GM18499 (cell line): ENCODE measurements around the gene PFDN6.
"Not testable (repeated sequence)": the region's sequence is repeated elsewhere in the genome, so short reads cannot be mapped to it uniquely, and the experiment has no call there.

Experiments used
- ATAC-seq: cut with Tn5 transposase; IDR thresholded peaks from one replicate; pipeline ENCODE4 v1.9.1; 2021; ENCODE audit warnings: moderate number of reproducible peaks; ENCODE audit not compliant: insufficient read depth, unreplicated experiment

Gene PFDN6

DNA sequence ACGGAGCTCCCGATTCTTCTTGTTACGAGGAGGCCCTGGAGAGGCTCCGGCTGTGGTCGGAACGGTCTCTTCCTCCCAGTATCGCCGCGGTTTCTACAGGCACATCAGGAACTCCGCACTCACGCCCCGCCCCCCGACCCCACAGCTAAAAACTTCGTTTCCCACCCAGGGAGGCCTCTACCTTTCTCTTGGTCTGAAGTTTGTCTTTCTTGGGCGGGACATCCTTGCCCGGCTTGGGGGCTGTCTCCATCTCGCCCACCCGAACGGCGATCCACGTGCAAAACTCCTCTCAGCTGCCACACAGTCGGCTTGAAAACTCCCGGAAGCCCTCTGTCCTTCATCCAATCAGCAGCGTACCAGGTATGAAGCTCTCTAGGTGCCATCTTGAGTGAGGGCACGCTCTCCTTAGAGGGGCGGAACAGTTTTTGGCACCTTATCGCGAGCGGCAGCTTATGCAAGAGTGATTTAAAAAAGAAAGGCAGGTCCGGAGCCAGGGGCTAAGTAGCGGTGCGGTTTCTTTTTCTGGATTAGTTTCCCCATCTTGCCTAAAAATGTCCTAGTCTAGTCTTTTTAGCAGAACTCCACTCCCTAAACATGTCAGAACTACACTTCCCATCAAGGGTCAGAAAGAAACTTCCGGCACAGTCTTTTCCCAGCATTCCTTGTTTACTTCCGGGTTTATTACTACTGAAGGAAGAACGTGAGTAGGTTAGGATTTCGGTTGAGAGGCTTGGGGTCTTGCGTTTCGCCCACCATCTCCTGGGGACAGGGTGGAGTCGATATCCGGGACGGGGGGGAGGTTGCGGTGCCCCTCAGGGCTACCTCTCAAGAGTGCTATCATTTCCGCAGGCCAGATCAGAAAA is at the start of gene PFDN6, which contains the start of gene WDR46:
Gene PFDN6, plus strand, starts transcription at position 681 of the 863 bp plus-strand sequence. CDS start 256 bp downstream, outside the sequence.
Gene WDR46, minus strand, starts transcription at position 319 of the 863 bp plus-strand sequence. Its CDS starts 69 bp downstream, at position 250.
- peak; percentile 68 for ATAC-seq

DNA sequence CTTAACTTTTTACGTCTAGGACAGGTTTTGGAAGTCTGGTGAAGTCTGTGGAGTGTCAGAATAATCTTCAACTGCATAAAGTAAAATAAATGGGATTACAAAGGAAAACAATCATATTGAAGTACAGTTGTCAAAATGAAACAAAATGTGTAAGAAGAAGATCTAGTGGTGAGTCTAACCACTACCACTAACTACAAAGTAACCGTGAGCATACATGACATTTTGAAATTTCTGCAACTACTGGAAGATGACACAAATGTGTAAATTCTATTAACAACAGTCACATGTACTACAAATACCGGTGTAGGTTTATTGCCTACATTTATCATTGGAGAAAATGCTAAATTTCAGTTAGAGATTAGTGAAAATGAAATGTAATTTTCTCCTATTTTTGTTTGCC is 47.4 kb upstream of the PFDN6 start:
- no peak for ATAC-seq

DNA sequence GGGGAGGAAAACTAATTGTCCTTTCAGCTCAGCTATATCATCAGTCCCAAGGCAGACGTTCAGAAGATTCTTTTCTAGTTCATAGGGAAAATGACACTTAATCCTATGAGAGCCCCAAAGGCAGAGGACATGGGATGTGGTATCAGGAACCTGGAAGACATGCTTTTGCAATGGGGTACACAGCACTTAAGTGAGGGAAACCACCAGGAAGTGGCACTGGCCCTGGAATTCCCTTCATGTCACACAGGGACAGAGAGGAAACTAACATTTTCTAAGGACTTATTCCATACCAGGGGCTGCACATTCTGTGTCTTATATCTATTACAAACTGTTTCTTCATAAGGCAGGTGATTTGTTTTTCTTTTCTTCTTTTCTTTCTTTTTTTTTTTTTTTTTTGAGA is 45.9 kb upstream of the PFDN6 start:
- ATAC-seq, result no peak

DNA sequence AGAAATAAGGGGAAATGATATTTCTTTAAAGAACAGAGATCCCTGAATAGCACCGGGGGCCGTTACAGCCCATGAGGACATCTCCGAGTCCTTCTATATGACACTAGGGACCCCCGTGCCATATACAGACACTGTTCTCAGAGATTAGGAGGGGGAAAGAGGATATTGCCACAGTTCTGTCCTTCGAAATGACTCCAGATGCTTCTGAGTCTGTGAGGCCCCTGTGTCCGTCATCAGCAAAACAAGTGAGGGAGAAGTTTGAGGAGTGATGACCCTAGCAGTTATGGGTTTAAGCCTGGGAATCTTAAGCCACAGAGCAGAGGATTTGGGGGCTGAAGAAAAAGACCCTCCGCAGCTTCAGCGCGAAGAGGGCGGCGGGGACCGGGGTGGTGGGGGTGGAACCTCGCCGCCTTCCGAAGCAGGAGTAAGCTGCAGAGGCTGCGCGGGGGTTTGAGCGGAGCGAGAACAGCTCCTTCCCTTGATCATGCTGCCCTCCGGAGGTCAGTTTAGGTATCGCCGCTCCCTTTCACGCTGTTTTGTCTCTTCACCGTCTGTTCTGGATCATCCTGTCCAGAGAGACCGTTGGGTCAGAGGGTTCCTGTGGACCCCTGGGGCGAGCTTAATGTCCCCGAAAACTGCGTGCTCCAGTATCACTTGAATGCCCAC is 41.3 kb upstream of the PFDN6 start:
- ATAC-seq, result no peak

DNA sequence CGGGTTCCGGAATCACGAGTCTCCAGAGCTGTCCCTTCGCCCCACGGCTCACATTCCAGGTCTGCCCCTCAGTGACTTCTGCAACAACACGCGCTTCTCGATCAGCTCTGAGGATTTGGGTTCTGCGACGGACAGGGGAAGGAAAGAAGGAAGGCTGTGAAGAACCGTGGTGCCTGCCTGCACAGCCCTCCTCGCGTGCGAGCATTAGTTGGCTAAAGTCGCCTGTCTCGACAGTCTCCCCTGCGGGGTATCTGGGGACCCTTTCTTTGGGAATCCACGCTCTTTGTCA is 40.8 kb upstream of the PFDN6 start:
- ATAC-seq, result no peak

DNA sequence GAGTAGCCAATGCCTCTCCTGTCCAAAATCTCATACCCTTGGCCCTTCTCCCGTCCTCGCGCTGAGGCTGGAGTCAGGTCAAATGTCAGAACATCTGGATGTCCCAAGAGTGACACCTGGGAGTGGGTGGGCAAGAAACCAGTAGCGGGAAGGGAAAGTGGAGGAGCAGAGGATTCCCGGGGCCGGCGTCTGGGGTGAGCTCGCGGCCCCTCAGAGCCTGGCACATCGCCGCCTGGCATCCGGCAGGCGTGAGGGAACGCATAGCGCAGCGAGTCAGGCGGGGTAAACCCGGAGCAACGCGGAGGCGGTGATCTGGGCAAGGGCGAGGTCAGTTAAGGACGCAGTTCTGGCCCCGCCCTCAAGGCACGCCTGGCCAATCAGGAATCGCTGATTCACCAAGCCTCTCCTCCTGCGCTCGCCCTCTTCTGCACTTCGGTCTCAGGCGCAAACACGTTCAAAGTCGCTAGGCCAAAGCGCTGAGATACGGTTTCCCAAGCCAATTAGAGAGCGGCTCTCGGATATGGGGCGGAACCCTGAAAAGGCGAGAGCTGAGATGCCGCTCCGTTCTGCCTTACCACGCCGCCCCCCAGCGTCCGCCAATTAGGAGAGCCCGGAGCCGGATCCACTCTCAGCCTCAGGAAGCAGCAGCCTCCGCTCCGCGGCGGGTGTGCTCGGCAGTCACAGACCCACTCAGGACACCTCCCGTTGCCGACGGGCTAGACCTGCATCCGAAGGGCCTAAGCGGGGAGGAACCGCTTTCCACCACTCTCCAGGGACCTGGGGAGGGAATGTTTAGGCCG is 40.3 kb upstream of the PFDN6 start:
- ATAC-seq, result peak; percentile 66

DNA sequence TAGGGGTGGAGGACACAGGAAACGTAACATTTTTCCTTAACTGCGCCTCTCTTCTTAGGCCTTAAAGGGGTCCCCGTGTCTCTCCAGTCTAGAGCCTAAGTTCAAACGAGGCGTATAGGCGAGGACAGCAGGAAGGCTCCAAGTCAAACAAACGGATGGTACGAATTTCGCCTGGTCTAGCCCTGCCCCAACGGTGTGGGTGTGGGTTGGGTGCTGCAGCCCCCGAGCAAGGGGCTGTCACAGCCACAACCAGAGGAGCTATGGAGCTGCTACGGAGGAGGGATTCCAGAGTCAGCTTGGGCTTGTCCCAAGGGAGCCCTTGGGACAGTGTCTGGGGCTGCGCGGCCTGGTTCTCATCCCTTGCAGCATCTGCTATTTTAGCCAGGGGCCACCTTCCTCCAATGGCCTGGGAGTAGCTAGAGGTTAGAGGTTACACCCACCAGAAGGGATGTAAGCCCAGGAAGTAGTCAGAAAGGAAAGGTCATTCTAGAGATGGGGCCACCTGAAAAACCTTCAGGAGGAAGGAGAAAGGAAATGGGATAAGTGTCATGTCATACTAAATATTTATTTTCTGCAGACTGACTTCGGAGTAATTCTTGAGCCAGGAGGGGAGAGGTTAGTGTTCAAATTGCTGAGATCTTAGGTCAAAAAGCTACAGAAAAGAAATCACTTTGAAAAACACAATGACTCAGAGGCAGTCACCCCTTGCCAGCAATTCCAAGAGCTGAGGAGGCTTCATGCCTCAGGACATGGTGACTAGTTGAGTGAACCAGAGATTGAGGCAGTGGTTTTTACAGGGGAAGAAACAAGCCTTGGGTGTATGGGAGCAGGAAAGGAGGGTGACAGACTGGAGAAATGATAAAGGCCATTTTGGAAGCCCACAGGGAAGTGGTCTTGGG is 39.4 kb upstream of the PFDN6 start:
- no peak for ATAC-seq

DNA sequence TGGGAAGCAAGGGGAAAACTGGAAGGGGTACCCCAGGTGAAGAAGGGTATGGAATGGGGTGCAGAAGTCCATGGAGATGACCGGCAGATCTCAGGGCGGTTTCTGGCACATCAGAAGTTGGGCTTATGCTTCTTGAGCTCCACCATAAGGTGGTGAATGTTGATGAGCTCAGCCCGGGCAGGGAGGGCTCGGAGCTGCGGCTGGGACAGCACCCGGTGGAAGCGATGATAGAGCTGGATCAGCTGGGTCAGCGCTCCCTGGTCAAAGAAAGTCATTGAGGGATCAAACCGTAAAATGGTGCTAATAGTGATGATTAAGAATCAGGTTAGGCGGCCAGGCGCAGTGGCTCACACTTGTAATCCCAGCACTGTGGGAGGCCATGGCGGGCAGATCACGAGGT is 38.7 kb upstream of the PFDN6 start:
- no peak for ATAC-seq

DNA sequence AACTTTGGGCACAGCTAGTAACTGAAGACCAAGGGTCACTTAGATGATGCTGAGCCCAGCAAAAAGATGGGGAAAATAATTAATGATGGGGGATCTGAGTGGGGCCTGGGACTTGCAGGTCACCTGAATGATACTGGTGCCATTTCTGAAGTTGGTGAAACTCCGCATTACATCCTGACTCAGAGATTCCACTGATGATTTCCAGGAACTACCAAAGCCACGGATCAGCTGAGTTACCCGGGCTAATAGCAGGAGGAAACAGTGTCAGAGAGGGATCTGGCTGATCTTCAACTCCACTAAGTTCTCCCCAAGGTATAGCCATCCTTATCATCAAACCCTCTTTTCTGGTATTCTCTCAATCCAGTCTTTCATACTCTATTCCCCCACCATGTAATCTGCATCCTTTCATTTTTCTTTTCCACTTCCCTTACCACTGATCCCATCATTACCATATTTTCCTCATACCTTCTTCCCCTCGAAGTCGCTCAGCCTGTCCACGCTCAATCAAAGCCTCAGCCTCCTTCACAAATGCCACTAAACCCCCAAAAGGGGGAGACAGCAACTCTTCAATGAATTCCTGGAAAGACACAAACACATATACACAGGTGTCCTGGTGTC is 37.9 kb upstream of the PFDN6 start:
- ATAC-seq, result no peak

DNA sequence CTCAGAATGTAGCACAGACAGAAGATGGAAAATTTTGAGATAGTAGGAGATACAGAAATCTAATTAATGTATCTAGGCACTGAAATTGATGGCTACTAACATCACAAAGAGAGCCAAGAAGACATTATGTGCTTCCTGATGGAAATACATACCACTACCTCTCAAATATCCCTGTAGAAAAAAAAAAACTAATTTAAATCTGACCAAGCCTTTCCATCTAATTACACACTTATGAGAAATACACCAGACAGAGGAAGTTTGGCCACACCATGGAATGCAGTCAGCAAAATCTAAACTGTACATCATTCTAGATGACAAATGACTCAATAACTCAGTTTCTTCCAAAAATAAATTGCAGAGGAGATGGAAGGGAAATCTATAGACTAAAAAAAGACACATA is 36.6 kb upstream of the PFDN6 start:
- no peak for ATAC-seq

DNA sequence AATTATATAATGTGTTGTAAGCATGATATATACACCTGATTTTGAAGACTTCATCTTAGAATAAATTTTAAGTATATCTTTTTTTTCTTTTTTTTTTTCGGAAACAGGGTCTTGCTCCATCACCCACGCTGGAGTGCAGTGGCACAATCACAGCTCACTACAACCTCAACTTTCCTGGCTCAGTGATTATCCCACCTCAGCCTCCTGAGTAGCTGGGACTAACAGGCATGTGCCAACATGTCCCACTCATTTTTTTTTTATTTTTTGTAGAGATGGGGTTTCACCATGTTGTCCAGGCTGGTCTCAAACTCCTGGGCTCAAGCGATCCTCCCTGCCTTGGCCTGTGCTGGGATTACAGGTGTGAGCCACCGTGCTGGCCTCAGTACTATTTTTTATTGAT is 34.8 kb upstream of the PFDN6 start:
- ATAC-seq, result no peak

DNA sequence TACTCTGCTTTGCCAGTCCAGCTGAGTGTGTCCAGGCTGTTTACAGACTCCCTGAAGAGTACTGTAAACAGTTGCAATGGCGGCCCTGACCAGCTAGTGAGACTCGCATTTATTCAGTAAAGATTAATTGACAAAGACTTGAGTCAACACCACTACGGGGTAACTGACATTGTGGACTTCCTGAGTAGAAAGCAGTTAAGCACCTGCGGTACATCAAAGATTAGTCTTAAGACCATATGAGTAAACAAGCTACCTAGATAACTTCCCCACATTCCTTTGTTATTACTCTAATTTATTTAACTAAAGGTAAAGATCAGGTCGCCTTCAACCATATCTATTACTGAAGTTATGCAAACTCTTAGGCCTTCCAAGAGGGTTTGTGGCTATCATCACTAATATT is 30.4 kb upstream of the PFDN6 start:
- no peak for ATAC-seq

DNA sequence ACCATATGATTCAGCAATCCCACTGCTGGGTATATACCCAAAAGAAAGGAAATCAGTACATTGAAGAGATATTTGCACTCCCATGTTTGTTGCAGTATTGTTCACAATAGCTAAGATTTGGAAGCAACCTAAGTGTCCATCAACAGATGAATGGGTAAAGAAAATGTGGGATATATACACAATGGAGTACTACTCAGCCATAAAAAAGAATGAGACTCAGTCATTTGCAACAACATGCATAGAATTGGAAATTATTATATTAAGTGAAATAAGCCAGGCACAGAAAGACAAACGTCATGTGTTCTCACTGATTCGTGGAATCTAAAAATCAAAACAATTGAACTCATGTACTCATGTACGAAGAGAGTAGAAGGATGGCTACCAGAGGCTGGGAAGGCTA is 26.9 kb upstream of the PFDN6 start:
- ATAC-seq, result not testable (repeated sequence)

DNA sequence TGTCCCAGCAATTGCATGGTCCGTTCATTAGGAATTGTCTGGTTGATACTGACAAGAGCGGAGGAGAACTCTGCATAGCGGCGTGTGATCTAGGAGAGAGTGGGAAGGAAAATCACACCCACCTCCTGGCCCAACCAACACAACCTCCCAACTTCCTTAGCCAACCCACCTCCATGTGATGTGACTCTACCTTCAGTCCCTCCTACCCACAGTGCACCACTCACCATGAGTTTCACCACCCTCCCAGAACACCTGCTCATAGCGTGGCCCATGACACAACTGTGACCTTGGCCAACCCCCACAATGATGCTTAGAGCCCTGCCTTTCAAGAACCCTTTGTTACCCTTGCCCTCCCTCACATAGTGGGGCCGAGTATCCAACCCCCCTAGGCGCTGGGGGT is 25.4 kb upstream of the PFDN6 start:
- ATAC-seq, result no peak

DNA sequence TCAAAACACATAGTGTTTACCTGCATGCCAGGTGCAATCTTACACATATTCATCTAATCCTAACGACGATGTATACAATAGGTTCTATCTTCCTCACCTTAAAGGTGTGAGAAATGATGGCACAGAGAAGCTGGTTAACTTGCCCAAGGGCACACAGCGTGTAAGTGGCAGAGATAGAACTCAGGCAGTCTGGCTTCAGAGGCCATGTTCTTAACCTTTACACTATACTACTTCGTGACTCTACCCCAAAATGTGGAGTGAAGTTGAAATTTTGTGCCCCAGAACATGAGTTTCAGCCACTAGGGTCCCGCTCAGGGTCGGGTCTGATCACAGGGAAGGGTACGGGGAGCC is 18.3 kb upstream of the PFDN6 start:
- no peak for ATAC-seq

DNA sequence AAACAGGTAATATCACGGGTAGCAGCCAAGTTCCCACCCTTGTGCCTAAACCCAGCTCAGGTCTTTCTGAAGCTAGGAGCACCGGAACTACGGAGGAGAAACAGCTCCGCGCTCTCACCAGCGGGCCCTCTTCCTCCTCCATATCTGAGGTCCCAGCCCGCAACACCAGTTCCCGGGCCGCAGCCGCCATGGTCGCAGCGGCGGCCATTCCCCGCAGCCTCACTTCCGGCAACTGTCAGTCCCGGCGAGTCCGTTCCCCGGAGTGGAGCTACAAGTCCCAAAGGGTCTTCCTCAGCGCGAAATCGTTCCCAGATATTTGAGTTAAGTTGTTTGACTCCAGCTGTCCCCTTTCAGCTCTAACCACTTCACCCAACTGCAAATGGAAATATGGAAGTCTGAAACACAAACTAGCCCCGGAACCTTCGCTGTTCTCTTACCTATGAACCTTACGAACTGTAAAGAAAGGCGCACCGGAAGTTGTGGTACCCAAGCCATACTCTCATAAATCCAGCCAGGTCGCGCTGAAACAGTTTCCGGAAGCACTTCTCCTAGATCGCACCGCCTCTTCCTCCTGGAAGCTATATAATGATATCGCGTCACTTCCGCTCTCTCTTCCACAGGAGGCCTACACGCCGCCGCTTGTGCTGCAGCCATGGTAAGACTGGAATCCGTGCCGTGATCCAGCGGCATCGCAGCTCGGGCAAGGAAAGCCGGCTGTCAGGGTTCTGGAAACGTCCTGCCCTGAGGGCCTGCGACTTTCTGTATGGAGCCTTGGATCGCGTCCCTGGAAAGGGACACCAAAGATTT is 17.7 kb upstream of the PFDN6 start, which contains the start of the genes RPS18 and VPS52:
Gene RPS18, plus strand, starts transcription at position 608 of the 807 bp plus-strand sequence. Its CDS starts 45 bp downstream, at position 653.
Gene VPS52, minus strand, starts transcription at position 409 of the 807 bp plus-strand sequence. Its CDS starts 201 bp downstream, at position 208.
- peak; percentile 65 for ATAC-seq

DNA sequence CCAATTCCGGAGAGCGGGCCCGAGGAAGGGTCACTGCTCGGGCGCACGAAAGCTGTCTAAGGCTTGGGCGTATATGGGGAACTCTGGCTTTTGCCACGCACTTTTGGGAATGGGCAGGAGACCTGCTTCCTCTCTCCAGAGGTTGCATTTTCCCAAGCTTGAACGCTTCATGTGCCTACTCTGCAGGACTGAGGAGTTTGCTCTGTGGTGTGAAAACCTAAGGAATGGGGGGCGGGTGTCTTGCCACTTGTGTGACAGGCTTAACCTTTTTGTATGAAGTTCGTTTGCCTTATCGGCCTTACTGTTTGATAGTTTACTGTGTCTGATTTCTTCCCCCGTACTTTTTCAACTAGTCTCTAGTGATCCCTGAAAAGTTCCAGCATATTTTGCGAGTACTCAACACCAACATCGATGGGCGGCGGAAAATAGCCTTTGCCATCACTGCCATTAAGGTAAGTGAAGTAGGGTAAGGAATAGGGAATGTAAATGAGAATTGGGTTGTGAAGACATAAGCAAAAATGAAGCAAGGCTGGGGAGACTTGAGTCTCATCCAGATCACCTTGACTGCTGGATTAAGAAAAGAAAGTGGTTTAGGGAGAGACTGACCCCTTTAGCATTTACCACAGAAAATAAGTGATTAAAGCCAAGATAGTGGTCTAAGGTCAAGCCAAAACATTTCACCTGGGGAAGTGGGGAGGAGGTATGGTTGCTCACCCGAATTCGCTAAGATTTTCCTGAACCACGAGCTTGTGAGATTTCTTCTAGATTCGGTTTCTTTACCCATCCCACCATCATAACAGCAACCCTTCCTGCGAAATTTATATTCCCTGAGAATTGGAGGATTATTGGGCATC is 16.9 kb upstream of the PFDN6 start:
- no peak for ATAC-seq
